ENCODE results near the gene PSMD3. TPM values are rescaled to one million over a fixed set of nuclear protein-coding genes. Genes with fewer than 3 reads are reported as not detected.
"Not testable (repeated sequence)": the region's sequence is repeated elsewhere in the genome, so short reads cannot be mapped to it uniquely, and the experiment has no call there.

The PSMD3 gene
- 170 and 200 TPM in 2 replicates for total RNA-seq (2014; rRNA removed; shearing (Covaris generic); ENCODE audit: low replicate concordance)

DNA sequence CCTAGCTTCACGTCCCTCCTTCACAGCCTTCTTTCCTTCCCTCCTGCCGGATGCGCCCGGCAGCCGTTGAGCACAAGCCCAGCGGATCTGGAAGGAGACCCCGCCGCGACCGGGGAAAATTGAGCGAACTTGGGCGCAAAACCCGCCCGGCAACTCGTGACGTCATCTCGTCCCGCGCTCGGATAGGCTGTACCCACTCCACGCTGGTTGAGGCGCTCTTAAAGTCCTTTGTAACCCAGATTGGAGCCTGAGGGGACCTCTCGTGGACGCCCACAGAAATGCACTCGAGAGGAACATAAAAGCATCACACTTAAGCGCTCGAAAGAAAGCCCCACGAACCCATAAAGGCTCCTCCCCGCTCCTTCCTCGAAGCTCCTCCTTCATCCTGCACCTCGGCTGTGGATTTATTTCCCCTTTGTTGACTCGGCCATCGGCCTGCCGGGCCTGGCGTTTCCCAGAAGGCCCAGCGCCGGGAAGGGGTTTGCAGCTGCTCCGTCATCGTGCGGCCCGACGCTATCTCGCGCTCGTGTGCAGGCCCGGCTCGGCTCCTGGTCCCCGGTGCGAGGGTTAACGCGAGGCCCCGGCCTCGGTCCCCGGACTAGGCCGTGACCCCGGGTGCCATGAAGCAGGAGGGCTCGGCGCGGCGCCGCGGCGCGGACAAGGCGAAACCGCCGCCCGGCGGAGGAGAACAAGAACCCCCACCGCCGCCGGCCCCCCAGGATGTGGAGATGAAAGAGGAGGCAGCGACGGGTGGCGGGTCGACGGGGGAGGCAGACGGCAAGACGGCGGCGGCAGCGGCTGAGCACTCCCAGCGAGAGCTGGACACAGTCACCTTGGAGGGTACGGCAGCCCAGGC is at the start of gene PSMD3:
PSMD3 (plus strand) TSS at position 457 of the 856 bp plus-strand sequence; CDS start at position 621, 164 bp downstream.
- peak; percentile 100 for DNase-seq (ENCODE audit: low read depth)
- in situ Hi-C loops (cut with HindIII; ENCODE audit: low pct_unique_long_range_greater_than_20kb, low sequenced_read_pairs): no loop called here

DNA sequence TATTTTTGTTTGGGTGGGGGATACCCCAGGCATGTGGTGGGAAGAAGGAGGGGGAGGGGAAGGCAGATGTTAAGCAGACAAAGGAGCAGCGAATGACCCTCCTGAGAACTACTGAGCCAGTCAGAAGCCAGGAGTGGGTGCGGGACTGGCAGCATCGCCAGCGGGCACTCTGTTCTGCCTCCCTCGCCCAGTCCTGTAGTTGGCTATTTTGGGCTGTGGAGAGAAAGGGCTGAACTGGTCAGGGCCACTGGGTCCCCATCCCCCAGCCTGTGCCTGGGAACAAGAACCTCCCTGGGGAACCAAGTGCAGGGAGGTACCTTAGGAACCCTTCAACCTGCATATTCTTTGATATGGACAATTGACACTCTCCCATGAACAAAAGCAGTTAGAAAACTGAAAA is 46.7 kb upstream of the PSMD3 start:
- in situ Hi-C loops (cut with HindIII; ENCODE audit: low pct_unique_long_range_greater_than_20kb, low sequenced_read_pairs): no loop called here

DNA sequence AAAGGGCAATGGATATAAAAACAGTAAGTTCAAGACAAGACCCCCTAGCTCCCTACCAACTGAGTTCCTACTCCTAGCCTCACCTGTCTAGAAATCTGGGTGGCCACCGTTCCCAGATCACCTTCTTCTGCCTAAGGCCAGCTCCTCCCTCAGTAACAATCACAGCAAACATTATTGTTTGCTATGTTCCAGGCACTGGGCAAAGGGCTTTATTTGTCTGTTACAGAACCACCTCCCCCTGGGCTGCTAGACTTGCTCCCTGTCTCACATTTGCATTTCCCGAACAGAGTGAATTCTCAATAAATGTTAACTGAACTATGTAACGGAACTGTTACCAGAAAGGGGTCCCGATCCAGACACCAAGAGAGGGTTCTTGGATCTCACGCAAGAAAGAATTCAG is 46.3 kb upstream of the PSMD3 start:
- in situ Hi-C loops (cut with HindIII; ENCODE audit: low pct_unique_long_range_greater_than_20kb, low sequenced_read_pairs): no loop called here
- no peak for DNase-seq (ENCODE audit: low read depth)

More for the DNA sequence above, 46.7 kb upstream of the PSMD3 start:
- no peak for DNase-seq (ENCODE audit: low read depth)

DNA sequence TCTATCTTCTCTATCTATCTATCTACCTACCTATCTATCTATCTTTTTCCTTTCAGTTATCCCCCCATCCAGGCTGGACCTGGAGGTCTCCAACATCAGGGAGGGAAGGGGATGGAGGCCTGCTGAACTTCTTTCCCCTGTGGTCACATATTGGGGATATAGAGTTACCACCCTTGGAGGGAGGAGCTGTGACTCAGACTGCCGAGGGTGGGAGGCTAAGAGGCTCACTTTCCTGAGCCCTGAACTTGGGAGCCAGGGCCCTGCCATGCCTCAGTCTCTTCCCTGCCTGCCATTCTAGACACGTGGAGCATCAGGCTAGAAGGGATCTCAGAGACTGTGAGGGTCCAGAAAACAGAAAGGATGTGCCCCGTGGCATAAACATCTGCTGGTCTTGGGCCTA is 44.7 kb upstream of the PSMD3 start:
- DNase-seq (ENCODE audit: low read depth): no peak
- in situ Hi-C loops (cut with HindIII; ENCODE audit: low pct_unique_long_range_greater_than_20kb, low sequenced_read_pairs): no loop called here

DNA sequence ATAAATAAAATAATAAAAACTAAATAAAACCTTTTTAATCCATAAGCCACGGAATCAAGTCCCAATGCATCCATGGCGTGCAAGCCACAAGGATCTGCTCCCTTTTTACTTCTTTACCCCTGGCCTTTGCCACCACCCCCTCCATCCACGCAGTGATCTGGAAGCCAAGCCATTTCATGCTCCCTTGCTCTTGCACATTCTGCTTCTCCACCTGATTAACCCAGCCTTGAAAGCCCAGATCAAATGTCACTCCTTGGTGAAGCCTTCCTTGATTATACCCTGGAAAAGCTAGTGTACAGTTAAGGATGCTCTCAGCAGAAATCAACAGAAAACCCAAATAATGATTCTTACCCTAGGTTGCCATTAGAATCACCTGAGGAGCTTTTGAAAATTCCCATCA is 43.2 kb upstream of the PSMD3 start:
- DNase-seq (ENCODE audit: low read depth): no peak
- in situ Hi-C loops (cut with HindIII; ENCODE audit: low pct_unique_long_range_greater_than_20kb, low sequenced_read_pairs): no loop called here

DNA sequence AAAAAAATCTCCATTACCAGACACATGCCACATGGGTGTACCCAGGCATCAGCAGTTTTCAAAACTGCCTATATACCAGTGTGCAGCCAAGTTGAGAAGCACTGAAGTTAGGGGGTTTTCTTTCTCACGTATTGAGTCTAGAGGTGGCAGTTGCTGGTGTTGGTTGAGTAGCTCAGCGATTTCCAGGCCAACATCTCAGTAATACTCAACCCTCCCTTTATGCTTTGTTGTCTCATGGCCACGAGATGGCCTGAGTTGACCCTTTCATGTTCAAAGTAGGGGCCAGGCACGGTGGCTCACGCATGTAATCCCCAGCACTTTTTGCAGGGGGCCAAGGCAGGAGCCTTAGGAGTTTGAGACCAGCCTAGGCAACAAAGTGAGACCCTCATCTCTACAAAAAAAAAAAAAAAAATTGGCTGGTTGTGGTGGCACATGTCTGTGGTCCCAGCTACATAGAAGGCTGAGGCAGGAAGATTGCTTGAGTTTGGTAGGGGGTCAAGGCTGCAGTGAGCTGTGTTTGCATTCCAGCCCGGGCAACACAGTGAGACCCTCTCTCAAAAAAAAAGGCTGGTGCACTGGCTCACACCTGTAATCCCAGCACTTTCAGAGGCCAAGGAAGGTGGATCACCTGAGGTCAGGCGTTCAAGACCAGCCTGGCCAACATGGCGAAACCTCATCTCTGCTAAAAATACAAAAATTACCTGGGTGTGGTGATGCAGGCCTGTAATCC is 42.3 kb upstream of the PSMD3 start:
- in situ Hi-C loops (cut with HindIII; ENCODE audit: low pct_unique_long_range_greater_than_20kb, low sequenced_read_pairs): no loop called here
- DNase-seq (ENCODE audit: low read depth): no peak

DNA sequence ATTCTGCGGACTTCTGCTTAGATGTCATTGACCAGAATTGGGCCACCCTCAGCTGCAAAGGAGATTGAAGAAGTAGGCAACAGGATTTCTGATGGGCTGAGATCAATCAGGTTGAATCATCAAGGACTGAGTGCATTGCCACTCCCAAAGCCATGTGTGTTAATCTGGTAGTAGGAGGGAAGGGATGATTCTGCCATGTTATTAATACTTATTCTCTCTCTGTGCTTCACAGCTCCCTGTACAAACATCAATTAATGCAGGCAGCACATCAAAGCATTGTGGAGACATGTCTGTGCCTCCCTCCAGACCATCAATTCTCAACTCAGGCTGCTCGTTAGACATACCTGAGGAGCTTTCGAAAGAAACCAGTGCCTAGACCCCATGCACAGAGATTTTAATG is 41.5 kb upstream of the PSMD3 start:
- DNase-seq (ENCODE audit: low read depth): no peak
- in situ Hi-C loops (cut with HindIII; ENCODE audit: low pct_unique_long_range_greater_than_20kb, low sequenced_read_pairs): no loop called here

DNA sequence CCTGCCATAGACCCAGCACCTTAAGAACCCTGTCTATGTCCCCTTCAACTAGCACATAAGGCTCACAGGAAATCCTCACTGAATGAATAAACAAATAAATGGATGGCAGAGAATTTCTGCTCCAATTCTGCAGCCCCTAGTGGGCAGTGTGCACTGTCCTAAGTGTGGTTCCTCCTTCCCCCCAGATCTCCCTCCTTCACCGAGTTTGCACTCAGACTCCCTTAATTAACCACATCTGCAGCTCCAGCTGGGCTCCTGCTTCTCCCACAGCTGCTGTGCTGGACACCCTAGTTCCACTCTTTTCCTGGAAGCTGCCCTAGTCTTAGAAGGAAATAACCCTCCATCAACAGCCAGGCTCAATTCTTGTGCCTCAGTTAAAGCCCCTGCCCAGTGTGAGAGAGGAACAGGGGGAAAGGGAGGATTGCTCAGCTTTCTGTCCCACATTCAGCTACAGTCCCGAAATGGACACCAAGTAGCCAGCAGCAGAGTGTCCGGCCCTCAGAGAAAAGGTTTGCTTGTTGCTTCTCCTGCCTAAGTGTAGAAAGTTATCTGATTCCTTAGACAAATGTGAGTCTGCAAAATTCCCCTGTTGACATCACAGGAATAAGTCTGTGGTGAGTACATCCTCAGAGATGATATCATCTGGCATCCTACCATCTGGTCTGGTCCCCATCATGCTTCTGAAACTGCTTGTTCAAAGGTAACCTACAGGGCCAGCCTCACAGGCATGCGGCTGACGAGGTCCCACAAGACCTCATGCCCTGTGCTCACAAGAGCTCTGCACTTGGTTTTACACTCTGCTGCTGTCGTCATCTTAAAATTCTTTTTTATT is 40.8 kb upstream of the PSMD3 start:
- in situ Hi-C loops (cut with HindIII; ENCODE audit: low pct_unique_long_range_greater_than_20kb, low sequenced_read_pairs): no loop called here
- peak; percentile 40 for DNase-seq (ENCODE audit: low read depth)

DNA sequence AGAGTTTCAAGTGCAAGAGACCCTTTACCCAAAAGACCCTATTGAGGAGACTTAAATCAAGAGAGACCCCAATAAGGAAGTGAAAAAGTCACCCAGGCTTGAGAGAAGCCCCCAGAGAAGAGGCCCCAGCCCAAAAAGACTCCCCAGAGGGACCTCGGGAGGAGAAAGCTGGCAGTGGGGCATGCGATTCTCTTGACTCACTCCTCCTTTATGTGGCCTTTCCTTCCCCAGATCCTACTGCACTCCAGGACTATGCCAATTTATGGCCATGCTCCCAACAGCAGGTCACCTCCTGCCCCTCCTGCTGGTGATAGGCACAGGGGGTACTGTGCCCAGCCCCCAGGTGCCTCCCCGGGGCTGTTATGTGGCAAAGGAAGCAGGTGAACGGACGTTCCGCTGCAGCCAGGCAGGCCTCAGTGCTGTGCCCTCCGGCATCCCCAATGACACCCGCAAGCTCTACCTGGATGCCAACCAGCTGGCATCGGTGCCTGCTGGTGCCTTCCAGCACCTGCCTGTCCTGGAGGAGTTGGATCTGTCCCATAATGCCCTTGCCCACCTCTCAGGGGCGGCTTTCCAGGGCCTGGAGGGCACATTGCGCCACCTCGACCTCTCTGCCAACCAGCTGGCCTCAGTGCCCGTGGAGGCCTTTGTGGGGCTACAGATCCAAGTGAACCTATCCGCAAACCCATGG is 36.8 kb upstream of the PSMD3 start:
- DNase-seq (ENCODE audit: low read depth): no peak
- in situ Hi-C loops (cut with HindIII; ENCODE audit: low pct_unique_long_range_greater_than_20kb, low sequenced_read_pairs): no loop called here

DNA sequence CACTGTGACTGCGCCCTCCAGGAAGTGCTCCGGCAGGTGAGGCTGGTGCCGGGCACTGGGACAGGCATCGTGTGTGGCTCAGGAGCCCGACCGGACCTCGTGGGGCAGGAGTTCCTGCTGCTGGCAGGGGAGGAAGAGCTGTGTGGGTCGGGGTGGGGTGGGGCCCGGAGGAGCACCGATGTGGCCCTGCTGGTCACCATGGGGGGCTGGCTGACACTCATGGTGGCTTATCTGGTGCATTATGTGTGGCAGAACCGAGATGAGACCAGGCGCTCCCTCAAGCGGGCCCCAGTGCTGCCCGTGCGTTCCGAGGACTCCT is 36.3 kb upstream of the PSMD3 start:
- DNase-seq (ENCODE audit: low read depth): no peak
- in situ Hi-C loops (cut with HindIII; ENCODE audit: low pct_unique_long_range_greater_than_20kb, low sequenced_read_pairs): no loop called here

DNA sequence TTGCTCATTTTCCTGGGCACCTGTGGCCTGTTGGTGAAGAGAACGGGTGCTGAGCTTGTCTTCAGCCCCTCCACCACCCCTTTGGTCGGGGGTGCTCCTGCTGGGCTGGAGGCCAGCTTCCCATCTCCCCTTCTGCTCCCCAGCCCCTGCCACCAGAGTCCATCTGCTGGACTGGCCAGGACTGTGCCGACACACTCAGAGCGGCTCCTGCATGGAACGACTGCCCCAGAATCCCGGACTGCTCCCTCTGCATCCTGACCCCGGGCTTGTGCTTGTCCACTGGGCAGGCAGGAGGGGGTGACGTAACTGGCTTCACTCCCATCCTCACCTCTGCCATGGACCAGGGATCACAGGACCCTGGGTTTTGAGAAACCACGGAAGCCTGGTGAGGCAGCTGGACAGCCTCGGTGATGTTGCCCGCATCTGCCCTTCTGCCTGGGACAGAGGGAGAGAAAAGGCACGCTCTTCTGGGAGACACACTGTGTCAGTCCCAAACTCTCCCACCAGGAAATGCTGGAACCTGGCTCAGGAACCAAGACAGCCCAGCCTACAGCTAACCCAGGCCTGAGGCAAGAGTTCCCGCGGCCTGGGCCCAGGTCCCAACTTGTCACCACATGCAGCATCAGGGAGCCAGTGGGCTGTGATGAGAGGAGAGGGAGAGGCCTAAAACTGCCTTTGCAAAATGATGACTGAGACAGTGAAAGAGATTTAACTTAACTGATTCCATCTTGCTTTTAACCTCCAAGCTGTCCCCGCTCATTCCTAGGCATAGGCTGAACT is 33.9 kb upstream of the PSMD3 start:
- in situ Hi-C loops (cut with HindIII; ENCODE audit: low pct_unique_long_range_greater_than_20kb, low sequenced_read_pairs): no loop called here
- no peak for DNase-seq (ENCODE audit: low read depth)

DNA sequence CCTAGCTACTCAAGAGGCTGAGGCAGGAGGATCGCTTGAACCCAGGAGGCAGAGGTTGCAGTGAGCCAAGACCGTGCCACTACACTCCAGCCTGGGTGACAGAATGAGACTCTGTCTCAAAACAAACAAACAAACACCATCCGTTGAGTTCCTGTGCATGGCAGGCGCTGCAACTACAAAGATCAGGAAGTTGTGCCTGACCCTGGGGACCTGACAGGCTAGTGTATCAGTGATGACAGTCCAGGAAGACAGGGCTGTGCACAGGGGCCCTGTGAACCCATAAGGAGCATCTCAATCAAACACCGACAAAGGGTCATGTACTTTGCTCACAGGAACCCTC is 32.1 kb upstream of the PSMD3 start:
- in situ Hi-C loops (cut with HindIII; ENCODE audit: low pct_unique_long_range_greater_than_20kb, low sequenced_read_pairs); DNase-seq (ENCODE audit: low read depth): not testable (repeated sequence)

DNA sequence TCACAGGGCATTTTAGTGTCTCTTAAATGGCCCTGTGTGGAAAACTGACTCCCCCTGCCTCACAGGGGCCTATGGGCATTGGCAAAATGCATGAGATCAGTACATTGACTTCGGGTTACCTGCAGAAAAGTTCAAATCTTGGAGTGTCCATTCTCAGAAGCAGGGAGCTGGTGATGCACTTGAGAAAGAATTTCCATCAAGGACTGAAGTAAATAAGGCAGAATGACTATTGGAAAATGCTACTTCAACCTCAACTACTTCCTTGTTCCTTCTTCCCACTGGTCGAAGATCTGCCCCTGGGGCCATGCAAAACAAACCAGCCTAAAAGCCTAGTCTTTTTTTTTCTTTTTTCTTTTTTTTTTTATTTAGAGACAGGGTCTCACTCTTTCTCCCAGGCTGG is 31.6 kb upstream of the PSMD3 start:
- no peak for DNase-seq (ENCODE audit: low read depth)

DNA sequence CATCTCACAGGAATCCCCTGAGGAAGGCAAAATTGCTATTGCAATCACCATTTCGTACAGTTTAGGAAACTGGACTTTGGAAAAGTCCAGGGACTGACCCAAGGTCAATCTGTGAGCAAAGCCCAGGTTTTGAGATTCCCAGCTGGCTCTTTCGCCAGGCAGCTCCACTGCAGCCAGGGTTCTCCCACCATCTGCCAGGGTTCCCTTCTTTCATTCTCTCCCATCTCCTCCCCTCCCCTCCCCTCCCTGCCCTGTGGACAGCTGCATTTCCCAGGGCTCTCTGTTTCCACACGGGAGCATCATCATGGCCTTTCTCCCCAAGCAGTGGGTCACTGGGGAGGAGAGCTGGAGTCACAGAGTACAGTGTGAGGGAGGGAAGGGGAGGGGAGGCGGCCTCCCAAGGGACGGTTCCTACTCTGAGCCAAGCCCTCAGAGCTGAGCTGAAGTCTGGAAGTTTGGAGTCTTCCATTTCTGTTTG is 29.7 kb upstream of the PSMD3 start:
- DNase-seq (ENCODE audit: low read depth): no peak
- in situ Hi-C loops (cut with HindIII; ENCODE audit: low pct_unique_long_range_greater_than_20kb, low sequenced_read_pairs): no loop called here

More for the DNA sequence above, 31.6 kb upstream of the PSMD3 start:
- in situ Hi-C loops (cut with HindIII; ENCODE audit: low pct_unique_long_range_greater_than_20kb, low sequenced_read_pairs): no loop called here

DNA sequence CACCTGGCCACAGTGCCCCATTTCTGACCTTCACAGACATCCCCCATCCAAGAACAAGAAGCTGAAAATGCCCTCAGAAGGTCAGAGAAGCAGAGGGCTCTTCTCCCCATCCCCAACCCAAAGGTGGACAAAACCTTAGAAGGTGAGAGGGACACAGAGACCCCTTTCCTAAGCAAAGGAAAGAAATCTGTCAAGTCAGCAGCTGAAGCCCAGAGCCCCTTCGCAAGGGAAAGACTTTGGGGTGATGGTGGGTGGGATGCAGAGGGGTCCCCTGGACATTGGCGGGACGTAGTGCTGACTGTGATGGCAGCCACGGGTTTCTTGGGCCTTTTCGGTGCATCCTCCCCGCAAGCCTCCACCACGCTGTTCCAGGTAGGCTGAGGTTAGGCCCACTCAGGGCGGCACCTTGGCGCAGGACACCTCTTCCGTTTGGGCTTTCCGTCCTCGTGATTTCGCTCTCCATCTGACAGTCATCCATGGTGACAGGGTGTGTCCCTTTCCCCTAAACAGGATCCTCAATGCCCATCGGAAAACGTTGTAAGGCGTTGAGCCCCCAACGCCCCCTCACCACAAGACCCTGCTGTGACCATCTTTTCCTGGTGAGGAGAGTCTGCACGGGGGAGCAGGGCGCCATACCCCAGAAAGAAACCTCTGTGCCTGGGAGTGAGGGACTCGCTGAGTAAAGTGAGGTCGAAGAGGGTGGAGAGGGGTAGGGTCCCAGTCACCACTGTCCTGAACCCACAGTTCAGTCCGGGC is 28.5 kb upstream of the PSMD3 start:
- DNase-seq (ENCODE audit: low read depth): no peak
- in situ Hi-C loops (cut with HindIII; ENCODE audit: low pct_unique_long_range_greater_than_20kb, low sequenced_read_pairs): no loop called here

DNA sequence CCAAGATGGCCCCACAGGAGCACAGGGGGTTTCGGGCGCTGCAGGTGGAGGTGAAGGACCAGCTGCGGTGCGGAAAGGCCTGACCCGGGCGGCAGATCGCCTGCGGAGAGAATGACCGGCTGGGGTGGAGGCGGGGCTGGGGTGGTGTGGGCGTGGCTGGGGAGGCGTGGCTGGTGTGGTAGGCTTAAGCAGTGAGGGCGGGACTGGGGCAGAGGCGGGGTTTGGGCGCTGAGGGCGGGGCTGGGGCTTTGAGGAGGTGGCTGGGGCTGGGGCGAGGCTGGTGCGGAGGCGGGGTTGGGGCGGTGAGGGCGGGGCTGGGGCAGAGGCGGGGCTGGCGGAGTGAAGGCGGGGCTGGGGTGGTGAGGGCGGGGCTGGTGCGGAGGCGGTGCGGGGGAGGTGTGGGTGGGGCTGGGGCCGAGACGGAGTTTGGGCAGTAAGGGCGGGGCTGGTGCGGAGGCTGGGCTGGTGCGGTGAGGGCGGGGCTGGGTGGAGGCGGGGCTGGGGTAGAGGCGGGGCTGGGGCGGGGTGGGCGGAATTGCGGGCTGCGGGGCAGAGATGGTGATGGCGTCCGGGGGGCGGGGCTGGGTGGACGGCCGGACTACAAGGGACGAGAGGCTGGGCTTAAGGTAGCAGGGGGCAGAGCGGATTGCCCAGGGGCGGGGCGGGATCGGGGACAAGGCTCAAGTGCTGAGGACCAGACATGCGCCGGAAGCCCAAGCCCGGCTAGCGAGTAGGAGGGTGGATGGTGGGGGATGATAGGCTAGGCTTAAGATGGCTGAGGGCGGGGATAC is 27.7 kb upstream of the PSMD3 start:
- DNase-seq (ENCODE audit: low read depth): peak; percentile 63
- in situ Hi-C loops (cut with HindIII; ENCODE audit: low pct_unique_long_range_greater_than_20kb, low sequenced_read_pairs): no loop called here
